Erythroblast (primary cell): Measurements from ENCODE around the gene GMEB2.

Experiments
- GATA1 ChIP-seq: IDR thresholded peaks from 2 replicates; pipeline ENCODE4 v1.6.1; 2011; ENCODE audit warnings: low read depth, mild to moderate bottlenecking, control low read depth, low read length, moderate library complexity
- POLR2A ChIP-seq: IDR thresholded peaks from 2 replicates; pipeline ENCODE4 v1.6.1; 2011; ENCODE audit warnings: mild to moderate bottlenecking, low read length

DNA sequence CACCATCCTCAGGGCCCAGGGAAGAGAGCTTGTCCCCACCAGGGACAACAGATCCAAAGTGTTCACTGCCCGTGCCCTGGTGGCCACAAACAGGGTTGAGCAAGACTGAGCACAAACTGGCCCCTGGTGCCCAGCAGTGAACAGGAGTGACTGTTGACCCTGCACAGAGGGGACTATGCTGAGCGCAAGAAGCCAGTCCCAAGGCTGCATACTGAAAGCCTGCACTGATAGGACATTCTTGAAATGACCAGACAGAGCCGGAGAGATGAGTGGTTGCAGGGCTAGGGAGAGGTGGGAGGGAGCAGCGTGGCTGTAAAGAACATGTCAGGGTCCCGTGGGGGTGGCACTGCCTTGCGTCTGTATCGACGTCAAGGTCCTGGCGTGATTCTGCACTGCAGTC lies 75.8 kb downstream of the GMEB2 start:
- TF ChIP-seq POLR2A: no peak
- TF ChIP-seq GATA1: no peak
